ENCODE measurements around the gene RTN4RL2.
A peak's percentile ranks its signal among the peaks of the same experiment; 100 is the strongest.

Gene RTN4RL2

GRCh38 chr11:57506522-57506921, 46.2 kb downstream of the RTN4RL2 start:
- H3K27ac ChIP-seq = no peak overlapping the region
- no peak for TF ChIP-seq CTCF (conservative IDR thresholded peaks at IDR 0.05)

GRCh38 chr11:57508341-57509170, 48.2 kb downstream of the RTN4RL2 start:
- TF ChIP-seq CTCF (conservative IDR thresholded peaks at IDR 0.05) = no peak
- no peak overlapping the region for H3K27ac ChIP-seq

- no peak for TF ChIP-seq CTCF (conservative IDR thresholded peaks at IDR 0.05)
- H3K27ac ChIP-seq = no peak overlapping the region
Measured at GRCh38 chr11:57511741-57512430, 51.6 kb downstream of the RTN4RL2 start.

- H3K27ac ChIP-seq = no peak overlapping the region
Measured at GRCh38 chr11:57512646-57513451, 52.5 kb downstream of the RTN4RL2 start.

GRCh38 chr11:57513452-57513795, 53.1 kb downstream of the RTN4RL2 start:
- no peak overlapping the region for H3K27ac ChIP-seq
- no peak for TF ChIP-seq CTCF (conservative IDR thresholded peaks at IDR 0.05)

More at GRCh38 chr11:57512646-57513451, 52.5 kb downstream of the RTN4RL2 start:
- no peak for TF ChIP-seq CTCF (conservative IDR thresholded peaks at IDR 0.05)

- no peak for TF ChIP-seq CTCF (conservative IDR thresholded peaks at IDR 0.05)
- H3K27ac ChIP-seq = peak overlapping the region; percentile 73
Measured at GRCh38 chr11:57513911-57514537, 53.7 kb downstream of the RTN4RL2 start.
